ENCODE data around the gene BIRC2.

The BIRC2 gene

GRCh38 chr11:102426000-102426399, 79.0 kb downstream of the BIRC2 start:
- TF ChIP-seq CTCF (IDR thresholded peaks at IDR 0.05; ENCODE audit: insufficient read depth, low read length, poor library complexity, severe bottlenecking): no peak
- no peak for DNase-seq (ENCODE audit: extremely low read depth, insufficient read length)

GRCh38 chr11:102426570-102426969, 79.6 kb downstream of the BIRC2 start:
- H3K4me3 ChIP-seq (replicated peaks; ENCODE audit: low read depth, low read length): no peak overlapping the region
- H3K36me3 ChIP-seq (ENCODE audit: control insufficient read depth, insufficient read depth, low read length): no peaks in the 10 kb centered on the region; the same call in 1 of the 2 replicates
- no peak for DNase-seq (ENCODE audit: extremely low read depth, insufficient read length)
- H3K27me3 ChIP-seq (replicated peaks; ENCODE audit: control insufficient read depth, insufficient read depth, low read length): no peaks in the 10 kb centered on the region
- no peak for TF ChIP-seq CTCF (IDR thresholded peaks at IDR 0.05; ENCODE audit: insufficient read depth, low read length, poor library complexity, severe bottlenecking)

More at GRCh38 chr11:102426000-102426399, 79.0 kb downstream of the BIRC2 start:
- Histone ChIP-seq H3K4me3 (replicated peaks; ENCODE audit: low read depth, low read length) (no peak overlapping the region), H3K27me3 (replicated peaks; ENCODE audit: control insufficient read depth, insufficient read depth, low read length) (no peaks in the 10 kb centered on the region), H3K36me3 (ENCODE audit: control insufficient read depth, insufficient read depth, low read length) (no peaks in the 10 kb centered on the region; the same call in 1 of the 2 replicates)

GRCh38 chr11:102427068-102427467, 80.1 kb downstream of the BIRC2 start:
- Histone ChIP-seq H3K36me3 (ENCODE audit: control insufficient read depth, insufficient read depth, low read length) (no peaks in the 10 kb centered on the region; the same call in 1 of the 2 replicates), H3K4me3 (replicated peaks; ENCODE audit: low read depth, low read length) (no peak overlapping the region)

More at GRCh38 chr11:102427068-102427467, 80.1 kb downstream of the BIRC2 start:
- no peaks in the 10 kb centered on the region for H3K27me3 ChIP-seq (replicated peaks; ENCODE audit: control insufficient read depth, insufficient read depth, low read length)
- no peak for DNase-seq (ENCODE audit: extremely low read depth, insufficient read length)
- TF ChIP-seq CTCF (IDR thresholded peaks at IDR 0.05; ENCODE audit: insufficient read depth, low read length, poor library complexity, severe bottlenecking): no peak
